K562 (cell line): ENCODE data around the gene ANO2. TPM values are rescaled to one million over a fixed set of nuclear protein-coding genes. Genes with fewer than 3 reads are reported as not detected.

Source experiments
- ARID1B ChIP-seq: fragments of 450-650 bp; IDR thresholded peaks from 2 replicates; pipeline ENCODE4 v1.6.1; 2016; ENCODE audit warnings: antibody characterized with exemption, mild to moderate bottlenecking, inconsistent platforms
- BRF1 ChIP-seq: IDR thresholded peaks from 3 replicates; pipeline ENCODE4 v1.6.1; 2011; ENCODE audit warnings: borderline replicate concordance, mild to moderate bottlenecking; ENCODE audit not compliant: insufficient read length; ENCODE audit errors: extremely low read depth
- DDX20 ChIP-seq: fragments of 450-650 bp; IDR thresholded peaks from 2 replicates; pipeline ENCODE4 v1.6.1; 2016; ENCODE audit warnings: missing genetic modification characterization, low read depth, mild to moderate bottlenecking, missing compliant biosample characterization, moderate library complexity
- E2F6 ChIP-seq, 2 experiments: IDR thresholded peaks; 2 replicates each; pipeline ENCODE4 v1.6.1; 2011; ENCODE audit warnings: borderline replicate concordance in 1 of 2, control low read depth in 1 of 2, low read depth in 1 of 2, low read length in 1 of 2, mild to moderate bottlenecking in 1 of 2, mixed read lengths in 1 of 2, moderate library complexity in 1 of 2; ENCODE audit not compliant: insufficient read depth in 1 of 2, insufficient read length in 1 of 2, poor library complexity in 1 of 2, severe bottlenecking in 1 of 2; ENCODE audit errors: extremely low read depth in 1 of 2
- FOS ChIP-seq: IDR thresholded peaks from 3 replicates; pipeline ENCODE4 v1.6.1; 2011; ENCODE audit not compliant: insufficient read length; ENCODE audit errors: extremely low read depth
- GABPB2 ChIP-seq: fragments of 250-450 bp; sonication (Bioruptor Pico); conservative IDR thresholded peaks from 2 replicates; pipeline ENCODE4 v1.5.1; 2021; ENCODE audit warnings: mild to moderate bottlenecking
- ID3 ChIP-seq, 2 experiments: fragments of 250-450 bp in 1 of 2; fragments of 450-650 bp in 1 of 2; sonication (Bioruptor Pico) in 1 of 2; IDR thresholded peaks; 2 replicates each; pipeline versions ENCODE4 v1.6.1 to v1.8.0; 2016 to 2021; ENCODE audit warnings: mild to moderate bottlenecking in 2 of 2, moderate library complexity in 2 of 2, missing compliant biosample characterization in 1 of 2, missing genetic modification characterization in 1 of 2
- MAFG ChIP-seq: fragments of 450-650 bp; conservative IDR thresholded peaks from 2 replicates; pipeline ENCODE4 v1.6.1; 2016; ENCODE audit warnings: missing genetic modification characterization, missing compliant biosample characterization
- MCM7 ChIP-seq, 2 experiments: fragments of 450-650 bp; IDR thresholded peaks; 2 replicates each; pipeline ENCODE4 v1.6.1; 2016 to 2018
- MXD1 ChIP-seq: fragments of 250-450 bp; sonication (Bioruptor Pico); IDR thresholded peaks from 2 replicates; pipeline ENCODE4 v1.8.0; 2021; ENCODE audit warnings: borderline replicate concordance, mild to moderate bottlenecking, moderate library complexity; ENCODE audit not compliant: poor library complexity, severe bottlenecking
- NRF1 ChIP-seq, 2 experiments: fragments of 450-650 bp; IDR thresholded peaks in 1 of 2; conservative IDR thresholded peaks in 1 of 2; 2 replicates each; pipeline ENCODE4 v1.6.1; 2014; ENCODE audit warnings: mild to moderate bottlenecking in 2 of 2
- PCBP1 ChIP-seq: fragments of 200-400 bp; formaldehyde crosslinking; IDR thresholded peaks from 2 replicates; pipeline ENCODE4 v1.6.1; 2018; ENCODE audit warnings: mild to moderate bottlenecking, low read depth, low read length; ENCODE audit not compliant: poor library complexity, severe bottlenecking
- RAD51 ChIP-seq: fragments of 450-650 bp; IDR thresholded peaks from 2 replicates; pipeline ENCODE4 v1.7.1; 2016; ENCODE audit warnings: low read depth, mild to moderate bottlenecking, borderline replicate concordance
- TSHZ1 ChIP-seq: fragments of 250-450 bp; sonication (Bioruptor Pico); IDR thresholded peaks from 2 replicates; pipeline ENCODE4 v1.4.0; 2020; ENCODE audit warnings: mild to moderate bottlenecking, moderate library complexity
- ZBTB7A ChIP-seq: IDR thresholded peaks from 2 replicates; pipeline ENCODE4 v1.6.1; 2011; ENCODE audit warnings: low read depth, mild to moderate bottlenecking, low read length, moderate library complexity, borderline replicate concordance; ENCODE audit not compliant: control insufficient read depth
- ZNF57 ChIP-seq: fragments of 450-650 bp; formaldehyde crosslinking; IDR thresholded peaks from 2 replicates; pipeline ENCODE4 v1.4.0; 2020; ENCODE audit warnings: mild to moderate bottlenecking, moderate library complexity
- polyA plus RNA-seq, 8 experiments: library from polyadenylated mRNA; depleted of rRNA in 4 of 8; stranded (reverse) in 5 of 8; unstranded in 3 of 8; fragments of >200 nt; fragmentation: Nextera tagmentation in 2 of 8; fragmentation: Illumina TruSeq in 1 of 8; extraction: Ambion mirVana in 2 of 8; extraction: Trizol in 1 of 8; gene quantifications; 2 replicates each; pipeline versions ENCODE4 v1.2.1 to v1.2.3, GENCODE V29; 2011 to 2014; ENCODE audit warnings: inconsistent platforms in 1 of 8, missing spikeins in 1 of 8
- total RNA-seq, 7 experiments: library from RNA; depleted of rRNA in 6 of 7; stranded (reverse); fragments of >200 nt in 6 of 7; fragmentation: Illumina TruSeq in 2 of 7; extraction: Trizol in 2 of 7; gene quantifications; 2 replicates each; pipeline versions ENCODE4 v1.2.1 to v1.2.3, GENCODE V29; 2011 to 2021; ENCODE audit warnings: low replicate concordance in 1 of 7

The ANO2 gene
- total and polyA plus RNA-seq, 9 of the 15 experiments (the other 6 are each of a cell fraction or from before 2014, with no cell fraction given): 0.64 TPM; not detected in 8

GRCh38 chr12:5723711-5724252 lies 221.3 kb downstream of the ANO2 start (continued):
- TF ChIP-seq ID3 (CRISPR knock-in tag; IDR thresholded peaks at IDR 0.05): no peak
- TF ChIP-seq ID3 (tag; IDR thresholded peaks at IDR 0.05): no peak
- no peak for TF ChIP-seq NRF1 (conservative IDR thresholded peaks at IDR 0.05 in 1 of 2, IDR thresholded peaks at IDR 0.05 in 1 of 2)
- no peak for TF ChIP-seq PCBP1
- TF ChIP-seq ZBTB7A: peak; percentile 29; the same call in 1 of the 2 replicates
- TF ChIP-seq MAFG (tag): no peak
- TF ChIP-seq DDX20: no peak
- no peak for TF ChIP-seq BRF1
- no peak for TF ChIP-seq ZNF57 (CRISPR knock-in tag)
- no peak for TF ChIP-seq MXD1
- TF ChIP-seq TSHZ1: no peak
- TF ChIP-seq FOS: no peak
- peak; percentile 49; the same call in 1 of the 2 replicates for TF ChIP-seq ARID1B
- no peak for TF ChIP-seq GABPB2 (CRISPR knock-in tag)
- TF ChIP-seq RAD51: no peak
- TF ChIP-seq E2F6 (IDR thresholded peaks at IDR 0.05; ENCODE audit: borderline replicate concordance in 1 of 2, extremely low read depth in 1 of 2, insufficient read depth in 1 of 2, insufficient read length in 1 of 2, low read depth in 1 of 2, low read length in 1 of 2, poor library complexity in 1 of 2, severe bottlenecking in 1 of 2): peak in 1 of 2 experiments; percentile 23
- TF ChIP-seq MCM7 (IDR thresholded peaks at IDR 0.05): no peak
